ENCODE data around the gene DNAJC3.

DNA sequence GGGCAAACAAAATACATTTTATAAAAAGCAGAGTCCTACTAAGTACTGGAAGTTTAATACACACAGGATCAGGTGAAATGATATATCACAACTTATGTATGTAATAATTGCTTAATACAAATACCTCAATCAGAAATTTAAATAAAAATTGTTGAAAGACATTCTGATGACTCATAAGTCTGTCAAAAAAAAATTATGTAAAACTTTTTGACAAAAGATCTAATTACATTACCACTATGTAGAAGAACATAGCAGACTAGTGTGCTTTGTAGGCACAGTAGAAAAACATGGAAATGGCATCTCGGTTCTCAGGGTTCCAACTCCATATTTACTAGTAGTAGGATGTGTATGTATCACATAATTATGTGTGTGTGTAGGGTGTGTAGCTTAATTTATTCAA lies 156.2 kb downstream of the DNAJC3 start:
- TF ChIP-seq, protein P1, sequence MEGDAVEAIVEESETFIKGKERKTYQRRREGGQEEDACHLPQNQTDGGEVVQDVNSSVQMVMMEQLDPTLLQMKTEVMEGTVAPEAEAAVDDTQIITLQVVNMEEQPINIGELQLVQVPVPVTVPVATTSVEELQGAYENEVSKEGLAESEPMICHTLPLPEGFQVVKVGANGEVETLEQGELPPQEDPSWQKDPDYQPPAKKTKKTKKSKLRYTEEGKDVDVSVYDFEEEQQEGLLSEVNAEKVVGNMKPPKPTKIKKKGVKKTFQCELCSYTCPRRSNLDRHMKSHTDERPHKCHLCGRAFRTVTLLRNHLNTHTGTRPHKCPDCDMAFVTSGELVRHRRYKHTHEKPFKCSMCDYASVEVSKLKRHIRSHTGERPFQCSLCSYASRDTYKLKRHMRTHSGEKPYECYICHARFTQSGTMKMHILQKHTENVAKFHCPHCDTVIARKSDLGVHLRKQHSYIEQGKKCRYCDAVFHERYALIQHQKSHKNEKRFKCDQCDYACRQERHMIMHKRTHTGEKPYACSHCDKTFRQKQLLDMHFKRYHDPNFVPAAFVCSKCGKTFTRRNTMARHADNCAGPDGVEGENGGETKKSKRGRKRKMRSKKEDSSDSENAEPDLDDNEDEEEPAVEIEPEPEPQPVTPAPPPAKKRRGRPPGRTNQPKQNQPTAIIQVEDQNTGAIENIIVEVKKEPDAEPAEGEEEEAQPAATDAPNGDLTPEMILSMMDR (conservative IDR thresholded peaks at IDR 0.05; ENCODE audit: low read length) = no peak
- TF ChIP-seq EZH2phosphoT487 (IDR thresholded peaks at IDR 0.05; ENCODE audit: borderline replicate concordance) = no peak
